HG03045 (cell line): ENCODE results near the gene CDC27.
"Not testable (repeated sequence)": the region's sequence is repeated elsewhere in the genome, so short reads cannot be mapped to it uniquely, and the experiment has no call there.

Experiments used
- ATAC-seq: cut with Tn5 transposase; IDR thresholded peaks from one replicate; pipeline ENCODE4 v1.9.1; 2021; ENCODE audit warnings: mild to moderate bottlenecking, moderate library complexity; ENCODE audit not compliant: unreplicated experiment

The CDC27 gene

DNA sequence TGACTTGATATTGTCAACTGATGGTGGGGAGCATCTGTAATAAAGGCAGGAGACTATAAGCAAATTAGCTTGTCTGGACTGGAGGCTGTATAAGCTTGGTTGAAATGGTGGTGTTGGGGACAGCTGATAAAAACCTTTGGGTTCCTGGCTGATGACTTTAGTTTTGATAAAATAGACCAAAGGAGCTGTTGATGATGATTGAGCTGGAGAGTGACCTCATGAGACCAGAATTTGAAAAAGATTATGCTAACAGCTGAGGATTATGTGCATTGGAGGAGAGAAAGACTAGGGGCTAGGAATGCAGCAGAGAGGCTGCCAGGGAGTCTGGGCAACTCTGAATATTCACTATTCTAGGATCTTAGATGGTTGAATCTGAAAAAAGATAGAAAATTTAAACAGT is 8.7 kb upstream of the CDC27 start:
- no peak for ATAC-seq

DNA sequence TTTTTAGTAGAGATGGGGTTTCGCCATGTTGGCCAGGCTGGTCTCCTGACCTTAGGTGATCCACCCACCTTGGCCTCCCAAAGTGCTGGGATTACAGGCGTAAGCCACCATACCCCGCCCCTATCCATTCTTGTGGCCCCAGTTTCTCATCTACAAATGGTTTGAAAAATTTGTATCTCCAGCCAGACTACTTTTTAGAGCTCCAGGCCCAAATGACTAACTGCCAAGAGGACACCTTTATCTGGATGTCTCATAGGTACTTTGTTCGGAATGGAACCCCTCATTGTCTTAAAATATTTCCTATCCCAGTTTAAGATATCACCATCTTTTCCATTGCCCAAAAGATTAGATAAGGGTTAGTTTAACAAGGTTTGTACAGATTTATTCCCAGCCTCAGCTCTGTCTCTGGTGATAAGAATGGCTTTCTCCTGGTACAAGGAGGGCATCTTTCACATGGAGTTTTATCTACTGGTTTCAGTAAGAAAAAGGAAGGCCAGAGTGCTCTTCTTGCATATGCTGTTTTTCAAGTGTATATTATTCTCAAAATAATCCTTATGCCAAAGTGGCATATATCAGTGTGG is 4.9 kb upstream of the CDC27 start:
- no peak for ATAC-seq

DNA sequence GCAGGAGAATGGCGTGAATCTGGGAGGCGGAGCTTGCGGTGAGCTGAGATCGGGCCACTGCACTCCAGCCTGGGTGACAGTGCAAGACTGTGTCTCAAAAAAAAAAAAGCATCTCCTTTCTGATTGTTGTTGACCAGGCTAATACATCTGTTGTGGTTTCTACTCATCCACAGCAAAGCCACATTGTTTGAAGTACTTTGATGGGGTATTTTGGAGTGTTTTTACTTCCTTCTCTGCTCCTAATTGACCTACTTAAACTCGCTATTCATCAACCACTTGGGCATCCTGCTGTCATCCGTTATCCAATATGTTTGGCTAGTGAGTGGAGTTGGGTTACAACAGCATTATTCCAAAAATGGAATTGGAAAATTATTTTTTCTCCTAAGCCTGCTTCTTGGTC is 3.5 kb upstream of the CDC27 start:
- ATAC-seq = no peak

DNA sequence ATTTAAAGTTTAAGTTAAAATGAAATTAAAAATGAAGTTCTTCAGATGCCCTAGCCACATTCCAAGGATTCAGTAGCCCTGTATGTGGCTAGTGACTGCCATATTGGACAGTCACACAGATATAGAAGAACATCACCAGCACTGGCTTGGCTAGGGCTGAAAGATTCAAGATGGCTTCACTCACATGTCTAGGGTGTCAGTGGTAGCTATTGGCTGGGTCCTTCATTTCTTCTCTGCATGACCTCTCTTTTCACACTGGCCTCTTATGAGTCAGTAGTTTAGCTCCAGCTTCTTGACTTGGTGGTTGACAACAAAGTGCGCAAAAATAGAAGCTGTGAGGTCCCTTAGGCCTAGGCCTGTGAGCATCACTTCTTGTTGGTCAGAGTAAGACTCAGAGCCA is 1.7 kb upstream of the CDC27 start:
- ATAC-seq = no peak

DNA sequence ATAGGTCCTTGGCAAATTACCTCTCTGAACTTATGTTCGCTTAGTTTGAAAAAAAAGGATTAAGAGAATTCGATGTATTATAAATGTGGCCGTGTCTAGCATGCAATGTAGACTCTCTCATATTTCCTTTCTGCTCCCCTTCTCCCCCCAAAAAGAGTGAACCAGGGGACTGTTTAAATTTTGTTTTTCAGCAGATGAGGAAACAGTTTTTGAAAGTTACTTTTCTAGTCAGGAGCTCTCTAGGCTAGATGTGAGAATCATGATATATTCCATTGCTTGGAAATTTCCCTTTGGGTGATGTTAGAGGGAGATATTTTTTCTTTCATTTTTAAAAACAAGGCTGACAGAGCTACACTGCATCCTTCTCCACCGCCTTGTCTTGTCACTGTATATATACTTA is 1.1 kb upstream of the CDC27 start:
- no peak for ATAC-seq

DNA sequence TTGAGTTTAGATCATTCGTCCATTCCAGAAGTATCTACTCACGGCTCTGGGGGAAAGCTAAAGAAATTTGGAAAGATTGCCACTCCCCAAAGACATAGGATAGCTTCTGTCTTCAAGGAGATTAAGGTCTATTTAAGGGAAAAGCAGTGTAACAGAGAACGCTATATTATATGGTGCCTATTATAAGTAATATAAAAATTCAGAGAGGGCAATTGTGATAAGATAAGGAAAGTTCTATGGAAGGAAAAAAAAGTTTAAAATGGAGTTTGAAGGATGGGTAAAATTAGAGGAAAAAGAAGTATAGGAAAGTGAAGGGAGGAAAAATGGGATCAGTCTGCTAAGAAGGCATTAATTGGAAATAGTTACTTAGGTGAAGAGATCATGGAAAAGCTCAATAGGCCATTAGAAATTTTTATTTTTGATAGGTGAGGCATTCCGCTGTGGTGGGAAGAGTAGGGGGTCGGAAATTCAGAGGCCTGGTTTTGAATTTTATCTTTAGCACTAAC is 690 bp upstream of the CDC27 start:
- ATAC-seq = no peak

DNA sequence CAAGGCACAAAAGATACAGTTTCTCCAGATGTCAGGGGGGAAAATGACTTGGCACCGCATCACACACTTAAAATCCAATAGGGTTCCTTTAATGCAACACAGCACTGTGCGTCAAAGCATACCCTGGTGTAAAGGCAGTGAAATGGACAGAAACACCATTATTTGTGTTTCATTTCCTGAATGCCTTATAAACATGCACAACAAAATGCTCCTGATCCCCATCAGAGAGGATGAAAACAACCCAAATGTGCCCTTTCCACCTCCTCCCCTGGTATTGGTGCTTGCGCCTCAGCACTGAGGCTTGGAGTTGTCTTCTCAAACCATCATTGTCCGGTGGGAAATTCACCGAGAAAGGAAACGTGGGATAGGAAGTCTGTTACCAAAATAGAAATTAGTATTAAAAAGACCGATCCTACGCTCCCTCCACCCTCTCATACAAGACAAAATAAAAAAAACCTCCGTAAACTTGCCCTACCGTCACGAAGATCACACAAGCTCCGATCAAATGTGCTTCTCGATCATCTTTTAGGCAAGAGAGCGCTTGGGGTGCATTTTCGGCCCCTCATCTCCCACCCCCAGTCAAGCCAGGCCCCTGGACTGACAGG is 722 bp downstream of the CDC27 start:
- ATAC-seq = no peak

DNA sequence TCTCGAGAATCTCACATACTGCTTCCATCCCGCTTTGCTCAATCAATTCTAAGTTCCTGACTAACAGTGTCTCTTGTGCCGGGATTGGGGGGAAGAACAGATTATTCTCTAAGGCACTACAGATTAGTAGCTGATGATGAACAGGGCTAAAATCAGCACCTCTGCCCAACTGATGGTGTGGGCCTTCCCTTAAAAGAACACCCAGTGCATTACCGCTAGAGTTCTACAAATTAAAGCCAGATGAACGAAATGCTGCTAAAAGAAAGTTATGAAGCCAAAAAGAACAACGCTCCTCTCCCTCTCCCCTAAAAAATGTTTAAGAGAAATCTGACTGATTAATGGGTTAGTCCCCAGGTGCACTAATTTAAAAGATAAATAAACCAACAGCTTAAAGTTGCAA is 4.4 kb downstream of the CDC27 start:
- ATAC-seq = no peak

DNA sequence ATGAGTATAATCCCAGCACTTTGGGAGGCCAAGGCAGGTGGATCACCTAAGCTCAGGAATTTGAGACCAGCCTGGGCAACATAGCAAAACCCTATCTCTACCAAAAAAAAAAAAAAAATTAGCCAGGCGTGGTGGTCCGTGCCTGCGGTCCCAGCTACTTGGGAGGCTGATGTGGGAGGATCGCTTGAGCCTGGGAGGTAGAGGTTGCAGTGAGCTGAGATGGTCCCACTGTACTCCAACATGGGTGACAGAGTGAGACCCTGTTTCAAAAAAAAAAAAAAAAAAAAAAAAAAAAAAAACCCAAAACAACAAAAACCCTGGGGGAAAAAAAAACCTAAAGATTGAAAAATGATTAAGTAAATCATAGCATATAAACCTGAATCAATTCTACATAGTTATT is 8.1 kb downstream of the CDC27 start:
- not testable (repeated sequence) for ATAC-seq

DNA sequence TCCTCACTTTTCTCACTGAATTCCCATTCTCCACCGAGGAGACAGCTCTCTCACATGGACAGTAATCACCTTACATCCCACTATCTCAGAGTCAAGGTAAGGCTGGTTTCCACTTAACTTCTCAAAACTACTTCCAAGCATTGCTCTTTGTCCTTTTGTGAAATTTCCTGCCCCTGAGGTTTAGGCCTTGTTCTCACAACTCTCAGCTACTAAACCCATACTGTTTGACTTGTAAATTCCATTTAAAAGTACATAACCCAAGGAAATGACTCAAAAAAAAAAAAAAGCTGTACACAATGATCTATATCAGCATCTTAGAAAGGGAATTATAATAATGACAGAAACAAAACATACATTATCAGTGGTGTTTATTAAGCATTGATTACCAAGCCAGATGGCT is 8.8 kb downstream of the CDC27 start:
- no peak for ATAC-seq

DNA sequence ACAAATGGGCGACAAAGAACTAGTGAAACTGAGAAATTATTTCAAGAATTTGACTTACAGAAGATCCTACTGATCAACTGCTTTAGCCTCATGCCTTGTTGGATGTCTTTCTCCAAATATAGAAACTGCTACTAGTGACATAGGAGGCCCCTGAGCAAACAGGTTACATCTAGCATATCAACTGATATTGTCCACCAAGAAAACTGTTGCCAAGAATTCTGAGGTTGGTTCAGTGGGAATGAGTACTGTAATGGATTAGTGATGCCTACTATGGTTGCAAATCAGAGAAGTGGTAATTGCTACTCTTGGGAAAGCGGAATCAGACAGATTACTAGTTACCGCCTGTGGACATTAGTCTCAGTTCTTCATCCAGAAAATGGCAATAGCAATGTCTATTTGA is 10.0 kb downstream of the CDC27 start:
- no peak for ATAC-seq

DNA sequence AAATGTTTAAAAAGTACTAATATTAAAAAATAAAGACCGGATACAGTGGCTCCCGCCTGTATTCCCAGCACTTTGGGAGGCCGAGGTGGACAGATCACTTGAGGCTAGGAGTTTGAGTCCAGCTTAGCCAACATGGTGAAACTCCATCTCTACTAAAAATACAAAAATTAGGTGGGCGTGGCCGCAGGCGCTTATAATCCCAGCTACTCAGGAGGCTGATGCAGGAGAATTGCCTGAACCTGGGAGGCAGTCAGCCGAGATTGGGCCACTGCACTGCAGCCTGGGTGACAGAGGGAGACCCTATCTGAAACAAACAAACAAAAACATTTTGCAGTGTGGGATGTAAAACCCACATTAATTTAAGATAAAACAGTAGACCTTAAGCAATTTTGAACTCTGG is 11.8 kb downstream of the CDC27 start:
- no peak for ATAC-seq

DNA sequence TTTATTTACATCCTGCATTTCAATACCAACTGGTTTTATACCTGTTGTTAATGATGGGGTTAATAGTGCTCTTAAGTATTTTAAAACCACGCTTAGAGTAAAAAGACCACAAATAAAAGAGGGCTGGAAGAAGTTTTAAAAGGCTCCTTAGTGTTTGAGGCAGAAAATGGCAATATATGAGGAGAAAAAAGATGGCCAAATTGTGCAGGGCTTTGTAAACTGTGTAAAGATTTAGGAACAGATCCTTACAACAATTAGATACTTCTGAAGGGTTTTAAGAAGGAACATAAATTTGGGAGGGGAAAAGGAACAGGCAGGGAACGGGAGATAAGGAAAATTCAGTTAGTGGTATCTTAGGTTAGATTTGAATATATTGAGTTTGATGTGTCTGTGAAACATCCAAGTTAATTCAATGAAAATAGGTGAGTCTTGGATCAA is 12.7 kb downstream of the CDC27 start:
- ATAC-seq = no peak

DNA sequence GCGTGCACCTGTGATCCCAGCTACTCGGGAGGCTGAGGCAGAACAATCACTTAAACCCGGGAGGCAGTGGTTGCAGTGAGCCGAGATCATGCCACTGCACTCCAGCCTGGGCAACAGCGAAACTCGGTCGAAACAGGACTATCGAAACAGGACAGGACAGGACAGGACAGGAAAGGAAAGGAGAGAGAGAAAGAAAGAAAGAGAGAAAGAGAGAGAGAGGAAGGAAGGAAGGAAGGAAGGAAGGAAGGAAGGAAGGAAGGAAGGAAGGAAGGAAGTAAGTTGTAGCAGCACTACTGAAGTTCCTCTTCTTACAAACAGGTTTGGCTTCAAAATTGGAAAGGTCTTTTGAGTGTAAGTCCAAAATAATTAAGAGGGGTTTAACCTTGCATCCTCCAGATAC is 14.3 kb downstream of the CDC27 start:
- ATAC-seq = not testable (repeated sequence)

DNA sequence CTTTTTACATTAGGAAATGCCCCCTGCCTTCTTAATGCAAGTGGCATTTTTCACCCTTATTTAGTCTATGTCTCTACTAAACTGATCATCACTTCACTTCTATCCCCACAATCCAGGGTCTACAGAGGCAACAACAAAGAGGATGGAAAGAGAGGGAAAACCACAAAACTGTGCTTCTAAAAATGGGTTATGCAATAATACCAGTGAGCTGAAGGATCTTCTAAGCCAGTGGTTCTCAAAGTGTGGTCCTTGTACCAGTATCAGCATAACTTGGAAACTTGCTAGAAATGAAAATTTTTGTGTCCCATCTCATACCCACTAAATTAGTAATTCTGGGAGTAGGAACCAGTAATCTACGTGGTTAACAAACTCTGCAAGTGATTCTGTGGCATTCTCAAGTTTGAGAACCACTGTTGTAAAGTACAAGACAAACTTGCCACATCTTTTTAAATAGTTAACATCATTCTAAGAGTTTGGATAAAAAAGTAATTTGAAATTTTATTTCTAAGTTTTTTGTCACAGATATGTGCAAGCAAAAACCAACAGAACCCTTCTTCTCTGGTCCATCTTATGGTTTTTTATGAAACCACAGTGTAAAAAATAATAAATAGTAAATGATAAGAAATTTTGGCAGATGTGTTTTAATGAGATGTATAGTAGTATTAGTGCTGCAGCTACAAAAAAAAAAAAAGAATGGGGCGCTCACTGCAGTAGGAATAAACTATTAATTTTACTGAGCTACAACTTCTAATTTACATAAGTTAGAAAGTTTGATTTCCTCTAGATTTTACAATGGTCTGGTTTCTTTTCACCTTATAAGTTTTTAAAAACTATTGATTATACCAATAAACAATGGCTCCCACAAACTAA is 16.2 kb downstream of the CDC27 start:
- no peak for ATAC-seq

DNA sequence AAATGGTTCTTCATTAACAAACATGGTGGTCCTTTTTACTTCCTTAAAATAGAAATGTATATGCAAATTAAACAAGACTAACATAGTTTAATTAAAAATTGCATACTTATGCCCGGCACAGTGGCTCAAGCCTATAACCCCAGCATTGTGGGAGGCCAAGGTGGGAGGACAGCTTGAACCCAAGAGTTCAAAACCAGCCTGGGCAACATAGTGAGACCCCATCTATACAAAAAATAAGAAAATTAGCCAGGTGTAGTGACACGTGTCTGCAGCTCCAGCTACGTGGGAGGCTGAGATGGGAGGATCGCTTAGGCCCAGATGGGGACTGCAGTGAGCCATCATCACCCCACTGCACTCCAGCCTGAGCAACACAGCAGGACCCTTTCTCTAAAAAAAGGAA is 18.4 kb downstream of the CDC27 start:
- no peak for ATAC-seq

DNA sequence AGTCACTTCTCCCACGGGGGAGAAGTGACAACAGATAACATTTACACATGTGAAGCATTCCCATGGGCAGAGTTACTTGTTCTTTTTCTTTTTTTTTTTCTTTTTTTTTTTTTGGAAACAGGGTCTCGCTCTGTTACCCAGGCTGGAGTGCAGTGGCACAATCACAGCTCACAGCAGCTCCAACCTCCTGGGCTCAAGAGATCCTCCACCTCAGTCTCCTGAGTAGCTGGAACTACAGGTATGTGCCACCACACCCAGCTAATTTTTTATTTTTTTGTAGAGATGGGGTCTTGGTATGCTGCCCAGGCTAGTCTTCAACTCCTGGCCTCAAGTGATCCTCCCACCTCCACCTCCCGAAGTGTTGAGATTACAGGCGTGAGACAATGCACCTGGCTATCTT is 20.2 kb downstream of the CDC27 start:
- not testable (repeated sequence) for ATAC-seq

DNA sequence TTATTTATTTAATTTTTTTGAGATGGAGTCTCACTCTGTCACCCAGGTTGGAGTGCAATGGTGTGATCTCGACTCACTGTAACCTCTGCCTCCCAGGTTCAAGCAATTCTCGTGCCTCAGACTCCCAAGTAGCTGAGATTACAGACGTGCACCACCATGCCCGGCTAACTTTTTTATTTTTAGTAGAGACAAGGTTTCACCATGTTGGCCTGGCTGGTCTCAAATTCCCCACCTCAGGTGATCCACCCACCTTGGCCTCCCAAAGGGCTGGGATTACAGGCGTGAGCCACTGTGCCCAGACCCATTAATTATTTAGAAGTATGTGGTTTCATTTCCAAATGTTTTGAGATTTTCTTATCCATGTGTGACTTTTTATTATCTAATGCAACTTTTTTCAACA is 22.2 kb downstream of the CDC27 start:
- not testable (repeated sequence) for ATAC-seq

DNA sequence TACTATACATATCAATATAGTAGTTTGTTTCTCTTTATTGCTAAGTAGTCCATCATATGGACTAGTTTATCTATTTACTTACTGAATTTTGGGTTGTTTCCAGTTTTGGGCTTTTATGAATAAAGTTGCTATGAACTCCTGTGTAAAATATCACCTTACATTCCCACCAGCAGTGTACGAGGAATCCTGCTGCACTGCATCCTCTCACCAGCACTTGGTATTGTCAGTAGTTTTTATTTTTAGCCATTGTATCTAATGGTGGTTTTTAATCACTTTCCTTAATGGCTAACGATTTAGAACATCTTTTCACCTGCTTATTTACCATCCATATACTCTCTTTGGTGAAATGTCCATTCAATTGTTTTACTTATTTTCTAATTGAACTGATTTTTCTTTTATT is 24.0 kb downstream of the CDC27 start:
- no peak for ATAC-seq

DNA sequence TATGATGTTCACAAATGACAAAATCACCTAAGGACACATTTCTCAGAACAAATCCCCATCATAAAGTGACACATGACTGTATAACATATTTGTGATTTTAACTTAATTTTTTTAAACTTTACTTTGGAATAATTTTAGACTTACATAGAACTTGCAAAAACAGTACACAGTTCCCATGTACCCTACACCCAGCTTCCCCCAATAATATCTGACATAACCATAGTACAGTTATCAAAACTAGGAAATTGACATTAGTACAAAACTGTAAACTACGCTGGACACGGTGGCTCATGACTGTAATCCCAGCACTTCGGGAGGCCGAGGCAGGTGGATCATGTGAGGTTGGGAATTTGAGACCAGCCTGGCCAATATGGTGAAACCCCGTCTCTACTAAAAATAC is 24.8 kb downstream of the CDC27 start:
- no peak for ATAC-seq

DNA sequence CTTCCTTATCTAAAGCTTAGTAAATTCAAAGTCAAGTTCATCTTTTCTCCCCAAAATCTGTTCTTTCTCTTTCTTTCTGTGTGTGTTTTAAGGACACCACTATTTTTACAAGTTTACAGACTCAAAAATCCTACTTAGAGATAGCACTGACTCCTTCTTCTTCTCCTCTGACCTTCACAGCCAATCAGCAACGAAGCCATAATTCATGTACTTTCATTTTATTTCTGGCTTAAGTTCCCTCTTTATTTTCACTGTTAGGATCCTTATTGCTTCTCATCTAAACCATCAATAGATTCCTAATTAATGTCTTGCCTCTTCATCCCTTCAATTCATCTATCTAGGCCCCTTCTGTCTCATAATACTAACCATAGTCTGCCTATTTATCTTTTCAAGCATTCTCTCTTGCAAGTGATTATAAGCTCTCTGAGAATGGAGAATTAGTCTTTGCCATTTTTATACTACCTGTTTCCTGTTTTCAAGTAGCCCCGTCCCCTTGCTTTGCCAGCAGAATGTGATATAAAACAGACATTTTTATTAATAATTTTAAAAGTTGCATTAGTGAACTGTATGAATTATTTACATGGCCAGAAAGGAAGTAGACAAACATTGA is 27.0 kb downstream of the CDC27 start:
- no peak for ATAC-seq

DNA sequence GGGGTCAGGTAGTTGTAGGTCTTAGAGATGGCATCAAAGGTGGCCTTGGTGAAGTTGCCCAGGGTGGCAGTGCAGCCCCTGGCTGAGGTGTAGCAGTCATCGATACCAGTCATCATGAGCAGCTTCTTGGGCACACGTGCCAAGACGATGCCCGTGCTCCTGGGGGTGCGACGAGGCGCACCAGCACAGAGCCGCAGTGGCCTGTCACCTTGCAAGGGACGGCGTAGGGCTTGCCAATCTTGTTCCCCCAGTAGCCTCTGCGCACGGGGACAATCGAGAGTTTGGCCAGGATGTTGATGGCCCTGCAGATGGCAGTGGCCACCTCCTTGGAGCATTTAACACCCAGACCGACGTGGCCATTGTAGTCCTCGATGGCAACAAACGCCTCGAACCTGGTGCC is 29.8 kb downstream of the CDC27 start:
- ATAC-seq = no peak
